NCI-H1048 (cell line): ENCODE results near the gene LRRC74A.

ENCODE experiments used
- DNase-seq: peaks from one replicate; lab custom pipeline; 2025; lab: John Stamatoyannopoulos, UW

LRRC74A gene

GRCh38 chr14:76810525-76810924, 15.7 kb upstream of the LRRC74A start:
- DNase-seq = no peak

GRCh38 chr14:76810953-76811400, 15.2 kb upstream of the LRRC74A start:
- no peak for DNase-seq

DNA sequence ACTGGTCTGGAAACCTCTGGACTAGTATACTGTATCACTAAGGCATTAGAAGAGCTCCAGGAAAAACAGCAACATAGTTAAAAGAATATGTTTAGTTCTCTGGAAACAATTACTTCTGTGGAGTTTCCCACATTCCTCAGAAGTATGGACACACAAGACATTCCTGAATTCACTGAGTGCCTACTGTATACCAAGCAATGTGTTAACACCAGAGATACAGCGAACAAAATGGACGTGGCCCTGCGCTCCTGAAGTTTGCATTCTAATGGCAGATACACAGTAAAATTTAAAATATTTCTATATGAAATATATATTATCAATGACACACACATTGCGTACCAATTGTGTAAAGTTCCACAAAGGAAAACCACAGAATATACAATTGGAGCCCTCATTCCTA, 14.6 kb upstream of the LRRC74A start:
- DNase-seq = no peak

DNA sequence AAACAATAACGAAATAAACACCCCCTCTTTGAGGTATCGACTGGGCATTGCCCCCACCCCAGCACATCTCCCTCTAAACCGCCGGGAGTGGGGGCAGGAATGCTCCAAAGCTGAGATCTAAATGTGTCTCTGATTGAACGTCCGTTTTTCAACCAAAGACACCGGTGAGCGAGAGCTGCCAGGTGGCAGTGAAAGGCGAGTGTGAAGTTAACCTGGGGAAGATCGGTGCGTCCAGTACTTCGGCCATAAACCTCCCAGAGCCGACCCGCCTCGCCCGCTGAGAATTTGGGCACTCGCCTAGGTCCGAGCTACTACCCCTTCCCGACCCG, 14.2 kb upstream of the LRRC74A start:
- DNase-seq = no peak

GRCh38 chr14:76812422-76813383, 13.5 kb upstream of the LRRC74A start, which contains the start of gene ANGEL1:
ANGEL1 (minus strand) TSS chr14:76812882; CDS start chr14:76812827, 55 bp downstream.
- DNase-seq = peak; percentile 83

DNA sequence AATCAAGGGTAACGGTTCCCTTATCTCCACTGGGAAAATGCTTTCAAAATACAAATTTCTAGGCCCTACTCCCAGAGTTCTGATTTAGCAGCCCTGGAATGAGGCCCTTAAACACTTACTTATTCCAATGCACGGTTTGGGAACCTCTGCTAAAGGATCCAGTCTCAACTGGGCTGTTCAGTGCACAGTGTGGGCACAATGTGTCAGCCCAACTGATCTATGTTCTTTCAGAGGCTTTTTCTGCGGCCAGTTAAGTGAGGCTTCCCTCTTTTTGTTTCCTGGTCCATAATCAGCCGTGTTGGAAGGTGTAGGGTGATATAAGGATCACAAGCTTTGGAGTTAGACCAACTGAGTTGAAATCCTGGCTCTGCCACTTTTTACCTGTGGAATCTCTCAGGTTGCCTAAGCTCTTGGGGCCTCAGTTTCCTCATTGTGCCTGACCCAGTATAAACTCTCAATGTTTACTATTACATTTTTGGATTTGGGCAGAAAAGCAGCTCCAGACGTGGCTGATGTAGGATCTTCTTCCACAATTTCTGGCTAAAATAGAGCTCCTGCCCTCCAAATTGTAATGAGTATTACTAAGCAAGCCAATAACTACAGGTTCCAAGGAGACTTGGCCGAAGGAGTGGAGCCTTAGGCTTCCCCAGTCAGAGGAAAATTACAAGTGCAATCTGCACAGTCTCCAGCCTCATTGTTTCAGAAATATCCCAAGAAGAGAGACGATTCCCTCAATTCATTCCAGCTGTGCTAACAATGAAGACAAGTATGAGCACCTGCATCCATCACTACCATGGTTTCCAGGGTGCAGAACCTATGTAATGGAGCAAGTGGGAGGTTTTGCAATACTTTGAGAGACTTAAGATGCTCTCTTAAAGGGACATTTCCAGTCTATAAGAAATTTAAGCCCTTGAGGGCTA, 11.2 kb upstream of the LRRC74A start:
- DNase-seq = no peak

DNA sequence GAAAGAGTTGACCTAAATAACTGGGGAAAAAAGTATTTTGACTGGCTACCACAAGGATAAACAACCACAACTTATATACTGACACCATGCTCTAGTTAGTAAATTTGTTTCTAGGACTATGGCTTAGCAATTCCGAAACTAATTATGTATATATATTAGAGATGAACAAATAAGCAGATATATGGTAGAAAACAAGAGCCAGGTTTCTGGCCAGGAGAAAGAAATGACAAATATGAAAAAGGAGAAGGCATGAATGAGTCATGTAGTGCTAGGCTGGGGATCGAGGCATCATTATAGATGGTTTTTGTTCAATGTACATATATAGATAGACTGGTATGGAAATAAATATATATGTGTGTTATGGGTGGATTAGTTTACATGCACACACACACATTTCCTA, 5.5 kb upstream of the LRRC74A start:
- DNase-seq = no peak

DNA sequence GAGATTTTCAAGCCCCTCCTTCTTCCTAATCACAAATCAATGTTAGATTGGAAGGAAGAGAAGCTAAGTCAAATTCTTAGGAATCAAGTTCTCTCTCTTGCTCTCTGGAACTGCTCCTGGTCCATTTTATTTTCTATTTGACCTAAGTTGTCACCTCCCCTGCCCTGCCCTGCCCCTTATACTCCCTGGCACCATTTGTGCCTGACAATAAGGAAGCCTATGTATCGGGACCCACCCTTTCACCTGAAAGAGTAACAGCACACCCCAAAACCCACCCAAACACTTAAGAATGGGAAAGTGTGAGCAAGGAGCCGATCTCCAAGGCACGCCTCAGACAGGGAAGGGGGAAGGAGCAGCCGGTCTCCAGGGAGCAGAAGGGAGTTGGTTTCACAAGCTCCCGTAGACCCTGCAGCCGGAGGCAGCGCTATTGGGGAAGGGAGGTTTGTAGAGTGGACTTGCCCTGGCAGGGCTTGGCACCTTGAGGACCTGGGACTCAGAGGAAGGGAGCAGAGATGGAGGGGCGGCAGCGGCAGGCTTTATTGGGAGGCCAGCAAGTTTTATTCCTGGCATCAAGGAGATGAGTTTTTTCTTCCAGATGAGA, 1.6 kb downstream of the LRRC74A start:
- DNase-seq = no peak

DNA sequence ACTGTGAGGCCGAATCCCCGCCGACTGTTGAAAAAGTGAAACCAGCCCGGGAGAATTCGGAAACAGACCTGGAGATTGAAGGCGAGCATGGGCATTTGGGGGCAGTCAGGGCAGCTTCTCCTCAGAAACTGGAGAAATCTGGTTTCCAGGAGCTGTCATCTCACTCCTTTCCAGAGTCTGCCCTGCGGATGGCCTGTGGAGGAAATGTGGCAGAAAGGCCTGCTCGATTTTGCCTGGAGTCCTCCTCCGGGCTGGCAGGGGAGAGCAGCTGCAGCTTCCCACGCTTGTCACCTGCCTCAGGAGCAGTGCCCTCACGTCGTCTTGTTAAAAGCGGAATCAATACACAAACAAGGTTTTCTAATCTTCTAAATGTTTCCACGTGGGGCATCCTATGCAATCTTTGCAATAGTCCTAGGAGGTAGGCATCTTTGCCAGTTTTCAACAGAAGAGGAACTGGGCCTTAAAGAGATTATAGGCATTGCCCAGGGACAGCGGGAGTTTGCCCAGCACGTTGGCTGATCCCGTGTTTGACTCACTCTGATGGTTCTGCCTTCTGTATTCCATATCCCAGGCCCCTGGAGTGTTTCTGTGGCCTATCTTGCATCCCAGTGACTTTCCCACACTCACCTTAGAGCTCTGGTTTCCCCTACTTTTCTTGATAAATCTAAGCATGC, 2.3 kb downstream of the LRRC74A start:
- no peak for DNase-seq

GRCh38 chr14:76829013-76829365, 2.8 kb downstream of the LRRC74A start:
- DNase-seq = no peak

DNA sequence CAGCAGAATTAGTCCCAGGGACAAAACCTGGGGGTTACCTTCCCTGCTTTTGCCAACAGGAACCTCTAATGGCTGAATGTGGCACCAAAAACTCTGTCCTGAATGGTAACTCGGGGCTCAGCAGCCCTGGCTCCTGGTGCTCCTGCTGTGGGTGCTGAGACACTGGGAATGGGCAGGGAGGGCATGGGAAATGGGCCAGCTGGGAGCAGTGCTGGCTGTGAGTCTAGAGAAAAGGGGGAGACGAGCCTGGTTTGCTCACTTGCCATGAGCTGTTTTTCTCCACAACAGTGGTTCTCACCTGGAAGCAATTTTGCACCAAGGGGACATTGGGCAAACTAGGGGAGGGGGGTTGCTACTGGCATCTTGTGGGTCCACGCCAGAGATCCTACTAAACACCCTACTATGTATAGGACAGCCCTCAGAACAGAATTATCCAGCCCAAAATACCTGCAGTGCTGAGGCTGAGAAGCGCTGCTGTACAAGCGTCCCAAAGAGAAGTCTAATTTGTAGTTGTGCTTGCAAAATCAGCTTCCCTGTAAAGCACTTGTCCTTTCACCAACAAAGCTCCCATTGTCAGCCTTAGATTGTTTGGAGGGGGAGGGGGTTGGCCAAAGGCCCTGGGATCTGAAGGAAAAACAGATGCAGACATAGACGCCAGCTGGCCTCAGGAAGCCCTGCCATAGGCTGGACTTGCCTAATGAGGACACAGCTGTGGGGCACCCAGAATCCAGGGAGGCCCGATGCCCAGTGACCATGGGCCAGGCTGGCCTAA, 3.6 kb downstream of the LRRC74A start:
- DNase-seq = no peak

DNA sequence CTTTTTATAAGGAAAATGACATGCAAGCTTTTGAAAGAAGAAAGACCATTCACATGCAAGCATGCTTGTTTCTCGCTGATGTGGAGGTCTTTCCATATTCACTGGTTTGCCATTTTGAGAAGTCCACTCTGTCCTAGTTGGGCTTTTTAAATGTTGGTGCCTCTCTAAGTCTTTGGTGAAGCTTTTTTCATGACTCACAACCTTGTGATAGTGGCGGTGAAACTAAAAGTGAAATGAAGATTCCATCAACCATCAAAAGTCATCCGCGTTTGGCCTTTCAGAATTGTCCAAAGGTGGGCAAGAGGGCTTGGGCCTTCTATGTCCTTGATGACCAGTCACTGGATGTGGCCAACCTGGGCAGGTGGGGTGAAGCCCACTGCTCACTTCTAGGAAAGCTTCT, 4.3 kb downstream of the LRRC74A start:
- no peak for DNase-seq

- no peak for DNase-seq
Measured at GRCh38 chr14:76832503-76832988, 6.3 kb downstream of the LRRC74A start.

DNA sequence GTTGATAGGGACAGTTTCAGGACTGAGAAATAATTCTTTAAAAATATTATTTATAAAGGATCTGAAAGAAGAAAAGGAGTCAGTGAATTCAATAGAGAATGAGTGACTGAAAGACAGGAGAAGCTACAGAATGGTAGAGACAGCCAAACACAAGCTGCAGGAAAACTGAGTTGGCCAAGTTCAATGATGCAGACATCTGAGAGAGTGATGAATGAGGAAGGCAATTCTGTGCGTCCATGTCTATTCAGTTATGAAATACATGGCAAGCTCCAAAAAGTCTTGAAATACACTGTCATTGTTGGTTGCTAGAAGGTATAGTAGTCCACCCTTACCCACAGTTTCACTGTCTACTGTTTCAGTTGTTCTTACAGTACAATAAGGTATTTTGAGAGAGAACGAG, 6.8 kb downstream of the LRRC74A start:
- no peak for DNase-seq

- no peak for DNase-seq
Measured at GRCh38 chr14:76834241-76834661, 8.0 kb downstream of the LRRC74A start.

GRCh38 chr14:76836029-76836630, 9.9 kb downstream of the LRRC74A start:
- no peak for DNase-seq

GRCh38 chr14:76837524-76837923, 11.3 kb downstream of the LRRC74A start:
- DNase-seq = no peak

- DNase-seq = no peak
Measured at GRCh38 chr14:76842414-76842813, 16.2 kb downstream of the LRRC74A start.

DNA sequence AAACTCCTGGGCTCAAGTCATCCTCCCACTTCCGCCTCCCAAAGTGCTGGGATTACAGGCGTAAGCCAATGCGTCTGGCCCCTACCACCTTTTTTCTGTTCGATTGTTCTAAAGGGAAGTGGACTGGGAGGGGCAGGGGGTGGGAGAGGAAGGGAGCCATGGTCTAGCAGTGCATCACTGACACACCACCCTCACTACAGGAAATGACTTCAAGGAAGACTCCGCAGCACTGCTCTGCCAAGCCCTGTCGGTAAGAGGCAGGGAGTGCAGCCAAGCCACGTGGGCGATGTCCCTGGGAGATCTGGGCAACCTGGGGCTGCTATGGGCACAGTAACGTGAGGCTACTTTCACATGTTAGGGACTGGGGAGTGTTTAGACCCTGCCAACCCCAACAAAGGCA, 18.0 kb downstream of the LRRC74A start:
- no peak for DNase-seq

DNA sequence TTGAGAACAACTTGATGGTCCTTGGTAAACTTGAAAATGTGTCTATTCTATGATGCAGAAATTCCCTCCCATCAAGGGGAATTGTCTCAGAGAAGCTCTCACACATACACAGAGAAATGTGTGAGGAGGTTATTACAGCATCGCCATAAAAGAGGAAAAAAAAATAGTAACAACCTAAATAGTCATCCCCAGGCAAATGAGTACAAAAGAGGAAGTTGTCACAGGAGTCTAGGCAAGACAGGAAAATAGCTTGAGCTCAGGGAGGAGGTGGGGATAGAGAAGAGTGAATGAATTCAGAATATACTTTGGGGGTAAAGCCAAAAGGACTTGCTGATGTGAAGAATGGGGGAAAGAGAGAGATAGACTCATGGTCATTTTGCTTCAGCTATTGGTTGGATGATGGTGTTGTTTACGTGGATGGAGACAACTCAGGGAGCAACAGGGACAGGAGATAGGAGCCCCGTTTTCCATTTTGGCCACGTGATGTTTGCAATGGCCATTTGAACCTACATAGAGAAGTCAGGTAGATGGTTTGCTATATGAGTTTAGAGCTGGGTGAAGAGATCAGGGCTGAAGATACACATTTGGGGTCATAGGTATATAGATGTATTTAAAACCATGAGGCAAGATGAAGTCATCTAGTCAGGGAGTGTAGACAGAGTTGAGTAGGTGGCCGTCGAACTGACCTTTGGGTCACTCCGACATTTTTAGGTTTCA, 20.3 kb downstream of the LRRC74A start:
- no peak for DNase-seq
